NCI-H345 treated with DMSO at 0.1 percent for 48 hours (cell line): ENCODE measurements around the gene GPR55.
"Not testable (repeated sequence)": the region's sequence is repeated elsewhere in the genome, so short reads cannot be mapped to it uniquely, and the experiment has no call there.

ENCODE experiments used
- DNase-seq: peaks from one replicate; lab custom pipeline; 2025; ENCODE audit not compliant: unreplicated experiment; lab: John Stamatoyannopoulos, UW

GPR55 gene

DNA sequence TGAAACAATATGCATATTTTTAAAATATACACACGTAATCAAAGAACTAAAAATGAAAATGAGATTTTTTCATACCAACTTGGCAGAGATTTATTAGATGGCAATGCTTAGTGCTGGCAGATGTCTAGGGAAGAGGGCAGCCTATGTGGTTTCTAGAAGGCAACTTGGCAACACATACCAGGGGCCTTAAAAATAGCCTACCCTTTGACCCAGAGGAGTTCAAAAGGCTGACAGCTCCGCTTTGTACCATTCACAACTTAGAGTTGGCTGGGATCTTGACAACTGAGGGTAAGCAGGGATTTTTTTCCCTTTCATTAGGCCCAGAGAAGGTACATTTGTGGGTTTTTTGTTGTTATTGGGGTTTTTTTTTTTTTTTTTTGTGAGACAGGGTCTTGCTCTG, 26.4 kb upstream of the GPR55 start:
- DNase-seq: no peak

DNA sequence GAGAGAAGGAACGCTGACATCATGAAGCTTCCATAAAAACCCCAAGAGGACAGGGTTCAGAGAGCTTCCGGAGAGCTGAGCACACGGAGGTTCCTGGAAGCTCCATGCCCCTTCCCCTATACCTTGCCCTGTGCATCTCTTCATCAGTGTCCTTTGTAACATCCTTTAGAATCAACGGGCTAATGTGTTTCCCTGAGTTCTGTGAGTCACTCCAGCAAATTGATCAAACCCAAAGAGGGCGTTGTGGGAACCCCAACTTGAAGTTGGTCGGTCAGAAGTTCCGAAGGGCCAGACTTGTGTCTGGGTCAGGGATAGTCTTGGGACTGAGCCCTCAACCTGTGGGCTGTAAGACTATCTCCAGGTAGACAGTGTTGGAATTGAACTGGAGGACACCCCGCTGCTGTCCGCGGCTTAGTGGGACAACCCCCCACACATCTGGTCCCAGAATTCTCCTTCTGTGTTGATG, 25.9 kb upstream of the GPR55 start:
- DNase-seq: no peak

DNA sequence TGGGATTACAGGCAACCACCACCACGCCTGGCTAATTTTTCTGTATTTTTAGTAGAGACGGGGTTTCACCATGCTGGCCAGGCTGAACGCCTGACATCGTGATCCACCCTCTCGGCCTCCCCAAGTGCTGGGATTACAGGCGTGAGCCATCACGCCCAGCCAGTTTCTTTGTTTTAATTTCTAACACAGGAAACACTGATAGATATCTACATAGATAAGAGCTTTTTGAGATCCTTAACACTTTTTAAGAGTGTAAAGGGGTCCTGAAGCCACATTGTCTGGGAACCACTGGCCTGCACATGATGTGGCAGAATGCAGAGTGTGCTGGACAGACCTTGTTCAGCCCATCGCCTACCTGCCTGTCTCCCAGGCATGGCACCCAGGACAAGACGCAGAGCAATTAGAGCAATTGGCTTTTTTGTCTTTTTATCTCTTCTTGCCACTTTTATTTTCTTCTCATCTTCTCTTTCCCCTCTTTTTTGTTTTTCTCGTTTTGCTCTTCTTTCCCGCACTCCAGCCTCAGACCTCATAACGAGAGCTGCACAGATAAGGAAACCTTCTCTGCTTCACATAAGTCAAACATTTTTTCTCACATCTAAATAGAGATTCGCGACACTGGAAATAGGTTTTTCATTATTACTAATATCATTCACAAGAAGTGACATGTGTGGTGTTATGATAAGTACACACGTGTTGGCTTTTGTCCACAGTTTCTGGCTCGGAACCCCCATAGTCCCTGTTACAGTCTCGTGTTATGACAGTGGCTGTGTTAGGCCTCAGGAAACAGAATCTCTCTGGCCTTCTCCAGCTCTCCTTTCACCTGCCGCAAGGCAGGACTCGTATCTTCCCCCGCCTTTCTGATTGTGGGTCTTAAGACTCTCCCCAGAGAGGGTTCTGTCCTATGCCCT, 25.2 kb upstream of the GPR55 start:
- no peak for DNase-seq

DNA sequence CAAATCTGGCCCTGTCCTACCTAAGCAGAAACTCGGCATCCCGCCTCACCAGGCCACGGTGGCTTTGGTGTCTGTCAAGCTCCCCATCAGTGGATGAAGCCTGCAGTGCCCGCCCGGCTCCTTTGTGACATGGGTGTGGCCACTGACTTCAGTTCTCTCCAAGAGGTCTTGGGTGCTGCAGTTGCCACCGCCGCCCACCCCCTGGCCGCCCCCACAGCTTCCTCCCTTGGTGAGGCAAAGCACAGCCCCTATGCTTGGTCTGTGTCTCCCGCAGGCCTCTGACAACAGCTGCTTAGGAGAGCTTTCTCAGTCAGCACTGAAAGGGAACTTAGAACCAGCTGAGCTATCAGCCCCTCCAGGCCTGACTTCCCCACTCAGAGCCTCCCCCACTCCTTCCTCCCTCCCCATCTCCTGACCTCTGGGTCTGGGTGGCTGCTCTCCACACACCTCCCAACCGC, 22.9 kb upstream of the GPR55 start:
- no peak for DNase-seq

DNA sequence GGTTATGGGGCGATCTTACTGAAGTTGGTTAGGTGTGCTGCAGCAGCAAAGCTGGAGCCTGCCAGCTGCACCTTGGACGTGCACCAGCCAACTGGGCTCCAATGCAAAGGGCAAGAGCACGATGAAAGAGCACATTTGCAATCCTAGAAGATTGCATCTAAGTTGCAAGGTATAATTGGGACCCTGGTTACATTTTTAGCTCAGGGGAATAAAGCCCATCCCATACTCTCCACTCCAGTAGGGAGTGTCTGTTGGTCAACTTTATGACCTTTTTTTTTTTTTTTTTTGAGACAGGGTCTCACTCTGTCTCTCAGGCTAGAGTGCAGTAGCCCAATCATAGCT, 22.2 kb upstream of the GPR55 start:
- no peak for DNase-seq

DNA sequence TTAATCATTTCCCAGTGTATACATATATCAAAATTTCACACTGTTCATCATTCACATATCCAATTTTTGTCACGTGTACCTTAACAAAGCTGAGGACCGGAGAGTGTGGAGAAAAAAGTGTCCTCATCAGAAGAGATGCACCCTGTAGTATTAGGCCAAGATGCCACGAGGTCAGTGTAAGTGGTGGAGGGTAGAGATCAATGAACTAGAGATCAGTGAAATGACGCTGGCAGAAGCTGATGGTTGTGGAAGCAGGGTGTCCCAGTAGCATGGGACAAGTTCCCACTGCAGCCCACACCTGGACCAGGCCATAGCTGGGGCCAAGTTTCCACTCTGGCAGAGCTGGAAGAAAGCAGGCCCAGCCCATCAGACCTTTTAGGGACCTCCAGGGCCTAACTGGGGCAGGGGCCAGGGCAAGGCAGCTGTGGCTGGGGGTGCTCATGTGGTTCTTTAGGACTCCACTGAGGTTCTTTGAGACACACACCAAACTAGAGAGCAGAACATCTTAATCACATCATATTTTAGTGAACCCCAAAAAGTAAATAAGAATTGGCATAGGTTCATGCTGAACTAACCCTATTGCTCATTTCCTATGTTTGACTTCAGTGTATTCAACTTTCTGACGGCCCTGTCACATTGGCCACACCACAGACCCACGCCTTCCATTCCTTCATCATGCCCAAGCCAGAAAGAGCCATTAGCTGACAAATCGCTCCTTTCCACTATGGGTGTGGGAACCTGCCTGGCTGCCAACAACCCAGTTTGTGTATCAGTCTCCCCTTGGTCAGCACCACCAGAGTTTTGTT, 21.6 kb upstream of the GPR55 start:
- DNase-seq: no peak

DNA sequence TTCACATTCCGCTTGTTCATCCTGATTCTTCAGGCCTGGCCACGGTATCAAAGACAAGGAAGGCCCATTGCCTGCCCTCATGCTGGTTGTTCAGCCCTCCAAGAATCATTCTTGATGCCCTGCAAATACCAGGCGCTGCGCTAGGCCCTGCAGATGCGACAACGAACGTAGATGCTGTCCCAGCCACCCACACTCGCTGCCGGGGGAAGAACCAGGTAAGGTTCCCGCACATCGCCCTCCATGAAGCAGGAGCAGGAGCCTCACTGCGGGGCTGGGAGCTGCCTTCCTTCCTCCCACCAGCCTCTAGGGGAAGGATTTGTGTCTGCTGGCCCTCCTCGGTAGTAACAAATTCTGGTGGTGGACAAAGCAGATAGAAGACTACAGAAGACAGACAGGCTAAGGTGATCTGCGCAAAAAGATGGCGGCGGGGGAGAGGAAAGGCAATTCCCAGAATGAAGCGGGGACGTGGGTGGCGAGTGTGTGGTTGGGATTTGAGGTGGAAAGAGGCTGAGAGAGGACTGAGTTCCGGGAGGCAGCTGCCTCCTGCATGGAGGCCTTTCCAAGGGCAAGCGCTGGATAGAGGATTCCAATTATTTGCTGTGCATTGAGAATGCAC, 19.8 kb upstream of the GPR55 start:
- no peak for DNase-seq

DNA sequence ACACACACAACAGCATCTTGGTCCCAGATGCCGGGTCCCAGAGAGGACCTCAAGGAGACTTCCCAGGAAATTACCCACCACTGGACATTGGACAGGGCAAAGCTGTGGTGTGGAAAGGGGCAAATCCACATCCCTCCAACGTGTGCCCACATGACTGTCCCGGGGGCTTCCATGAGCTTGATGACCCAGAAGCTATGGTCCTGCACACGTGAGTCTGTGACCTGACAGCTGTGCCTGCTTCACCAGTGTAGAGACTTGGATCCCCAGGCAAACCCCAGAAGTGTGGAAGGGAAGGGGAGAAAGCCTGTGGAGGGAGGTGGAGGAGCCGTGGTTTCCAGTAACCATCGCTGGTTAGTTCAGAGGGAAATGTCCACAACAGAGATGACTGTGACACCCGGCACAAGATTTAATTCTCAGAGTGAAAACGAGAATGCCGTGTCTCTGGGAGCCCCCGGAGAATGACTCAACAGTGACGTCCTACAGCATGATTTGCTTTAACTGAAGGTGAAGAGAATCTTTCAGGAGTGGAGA, 19.1 kb upstream of the GPR55 start:
- no peak for DNase-seq

DNA sequence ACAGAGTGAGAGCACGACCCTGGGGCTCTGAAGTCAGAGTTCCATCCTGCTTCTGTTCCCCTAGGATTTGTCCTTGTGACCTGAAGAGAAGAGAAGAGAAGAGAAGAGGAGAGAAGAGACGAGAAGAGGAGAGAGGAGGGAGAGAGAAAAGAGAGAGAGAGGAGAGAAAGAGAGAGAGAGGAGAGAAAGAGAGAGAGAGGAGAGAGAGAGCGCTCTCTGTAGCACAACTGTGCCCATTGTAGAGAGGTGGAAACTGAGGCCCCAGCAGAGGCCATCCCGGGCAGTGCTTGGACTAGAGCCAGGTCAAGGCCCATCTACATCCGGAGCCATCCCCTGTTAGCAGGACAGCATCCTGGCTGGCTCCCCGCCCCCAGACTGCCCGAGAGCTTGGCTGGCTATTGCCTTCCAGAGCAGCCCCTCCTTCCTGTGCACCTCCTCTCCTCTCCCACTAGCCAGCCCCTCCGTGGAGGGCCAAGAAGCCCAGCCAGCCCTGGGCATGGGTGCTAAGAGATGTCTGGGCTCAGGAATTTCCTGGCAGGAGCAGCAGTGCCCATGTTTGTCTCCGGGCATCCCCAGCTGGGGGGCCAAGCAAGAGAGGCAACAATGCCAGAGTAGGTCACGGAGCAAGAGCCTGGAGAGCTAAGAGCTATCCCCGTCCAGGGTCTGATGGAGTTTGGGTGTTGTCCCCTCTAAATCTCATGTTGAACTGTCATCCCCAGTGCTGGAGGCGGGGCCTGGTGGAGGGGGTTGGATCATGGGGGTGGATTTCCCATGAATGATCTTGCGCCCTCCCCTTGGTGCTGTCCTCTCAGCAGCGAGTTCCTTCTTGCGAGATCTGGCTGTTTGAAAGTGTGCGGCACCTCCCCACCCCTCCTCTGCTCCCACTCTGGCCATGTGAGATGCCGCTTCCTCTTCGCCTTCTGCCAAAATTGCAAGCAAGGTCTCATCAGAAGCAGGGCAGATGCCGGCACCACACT, 18.2 kb upstream of the GPR55 start:
- no peak for DNase-seq

DNA sequence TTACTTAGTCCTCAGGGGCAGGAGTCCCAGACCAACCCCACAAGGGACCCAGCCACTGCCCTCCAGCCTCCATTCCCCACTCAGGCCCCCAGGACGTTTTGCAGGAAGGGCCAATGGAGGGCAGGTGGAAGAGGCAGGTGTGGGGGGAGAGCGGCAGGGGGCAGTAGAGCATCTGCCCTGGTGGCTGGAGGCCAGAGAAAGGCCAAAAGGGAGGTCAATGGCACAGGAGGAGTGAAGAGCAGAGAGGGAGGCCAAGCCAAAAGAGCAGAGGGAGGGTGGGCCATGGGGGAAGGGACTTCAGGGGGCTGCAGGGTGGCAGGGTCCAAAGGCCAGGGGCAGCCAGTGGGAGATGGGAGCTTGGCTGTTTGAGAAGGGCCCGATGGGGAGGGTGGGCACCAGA, 17.3 kb upstream of the GPR55 start:
- no peak for DNase-seq

DNA sequence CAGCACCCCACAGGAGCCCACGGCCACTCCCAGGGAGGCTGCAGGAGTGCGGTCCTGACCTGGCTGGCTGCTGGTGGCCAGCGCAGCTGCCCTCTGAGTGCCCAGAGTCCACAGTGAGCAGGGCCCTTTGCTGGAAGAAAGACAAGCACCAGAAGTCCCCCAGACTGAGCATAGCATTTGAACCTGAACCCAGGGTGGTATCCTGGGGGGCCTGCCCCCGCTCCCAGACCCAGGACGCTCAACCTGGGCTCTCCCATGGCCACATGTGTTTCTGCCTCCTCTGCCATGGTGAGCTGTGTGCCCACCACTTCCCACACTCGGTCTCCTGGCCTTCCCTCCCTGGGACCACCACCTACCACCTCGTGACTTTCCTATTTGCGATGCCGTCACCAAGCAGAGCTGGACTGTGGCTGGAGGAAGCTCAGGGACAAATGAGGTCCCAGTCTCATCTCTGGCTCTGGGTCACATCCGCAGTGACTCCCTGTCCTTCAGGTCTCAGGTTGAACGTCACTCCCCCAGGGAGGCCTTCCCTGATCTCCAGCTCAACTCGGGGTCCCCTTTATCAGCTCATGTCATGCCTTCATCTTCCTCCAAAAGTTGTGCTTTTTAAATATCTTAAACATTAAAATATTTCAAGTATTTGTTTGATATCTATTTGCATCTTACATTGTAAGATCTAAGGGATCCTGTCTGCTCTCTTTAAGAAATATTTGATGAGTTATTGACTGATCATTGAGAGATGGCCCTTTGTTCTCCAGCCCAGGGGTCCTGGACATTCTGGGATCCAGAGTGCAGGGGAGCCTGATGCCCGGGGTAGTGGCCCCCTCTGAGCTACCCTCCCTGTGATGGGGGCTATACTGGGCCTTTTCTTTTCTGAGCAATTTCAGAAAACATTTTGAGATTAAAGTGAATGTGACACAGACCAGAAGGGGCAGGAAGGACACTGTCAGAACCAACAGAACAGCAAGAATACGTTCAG, 16.4 kb upstream of the GPR55 start:
- no peak for DNase-seq

DNA sequence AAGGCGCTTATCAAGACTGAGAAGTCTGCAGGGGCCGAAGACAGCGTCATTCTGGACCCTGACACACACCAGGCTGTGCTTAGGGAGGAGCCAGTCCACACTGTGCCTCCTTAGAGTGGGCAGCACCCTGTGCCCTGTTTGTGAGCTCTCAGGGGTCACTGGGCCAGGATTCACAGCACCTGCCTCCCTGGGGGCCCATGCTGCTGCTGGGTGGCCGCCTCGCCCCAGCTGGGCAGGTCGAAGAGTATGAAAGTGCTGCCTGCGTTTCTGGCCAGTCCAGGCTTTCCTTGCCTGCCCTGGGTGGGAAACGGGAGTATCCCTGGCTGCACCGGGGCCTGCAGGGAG, 15.4 kb upstream of the GPR55 start:
- DNase-seq: no peak

DNA sequence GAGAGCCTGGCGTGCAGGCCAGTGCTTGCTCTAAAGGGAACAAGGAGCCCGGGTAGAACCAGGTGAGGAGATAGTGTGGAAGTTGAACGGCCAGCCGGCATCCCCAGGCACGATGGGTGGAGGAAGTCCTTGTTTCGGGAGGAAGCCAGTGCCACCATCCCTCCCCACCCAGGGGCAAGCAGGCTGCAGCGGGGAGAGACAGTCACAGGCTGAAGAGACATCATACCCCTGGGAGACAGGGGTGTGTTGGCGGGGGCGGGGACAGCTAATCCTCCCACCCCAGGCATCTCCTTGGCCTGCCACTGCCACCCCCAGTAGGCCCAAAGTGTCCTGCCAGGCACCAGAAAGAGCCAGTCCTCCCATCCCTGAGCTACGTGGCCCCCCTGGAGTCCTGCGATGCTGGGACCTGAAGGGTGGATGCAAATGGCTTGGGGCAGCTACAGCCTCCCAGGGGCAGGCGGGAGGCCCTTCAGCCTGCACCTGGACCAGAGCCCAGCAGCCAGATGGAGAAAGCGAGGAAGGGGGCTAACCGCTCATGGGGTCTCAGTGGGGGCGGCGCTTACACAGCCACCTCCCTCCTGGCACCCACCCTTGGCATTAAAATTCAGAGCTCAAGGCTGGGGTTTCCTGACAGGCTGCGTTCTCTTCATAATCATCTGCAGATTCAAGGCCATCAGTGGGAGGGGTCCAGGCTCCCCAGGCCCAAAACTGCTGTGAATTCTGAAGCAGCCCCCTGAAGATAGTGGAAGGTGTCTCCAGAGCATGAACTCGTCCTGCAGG, 14.8 kb upstream of the GPR55 start:
- DNase-seq: no peak

DNA sequence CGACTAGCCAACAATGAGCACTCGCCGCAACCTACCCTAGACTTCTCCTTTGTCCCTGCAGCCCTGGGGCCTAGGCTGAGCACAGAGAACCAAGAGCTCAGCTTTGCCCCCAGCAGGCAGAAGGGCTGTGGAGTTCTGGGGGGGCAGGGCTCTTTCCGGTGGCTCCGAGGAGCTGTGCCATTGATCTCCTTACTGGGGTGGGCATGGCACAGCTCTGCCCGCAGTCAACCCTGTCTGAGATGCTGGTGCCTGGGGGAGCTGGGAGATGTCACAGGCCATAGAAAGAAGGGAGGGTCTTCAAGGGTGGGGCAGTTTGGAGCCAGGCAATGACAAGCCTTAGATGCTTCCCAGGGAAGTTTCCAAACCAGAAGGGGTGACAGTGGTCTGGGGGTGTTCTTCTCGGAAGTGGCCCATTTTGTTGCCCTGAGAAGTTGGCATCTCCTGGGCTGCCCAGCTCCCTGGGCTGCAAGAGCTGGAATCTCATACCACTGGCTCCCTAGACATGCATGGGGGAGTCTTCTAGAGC, 14.1 kb upstream of the GPR55 start:
- DNase-seq: no peak

DNA sequence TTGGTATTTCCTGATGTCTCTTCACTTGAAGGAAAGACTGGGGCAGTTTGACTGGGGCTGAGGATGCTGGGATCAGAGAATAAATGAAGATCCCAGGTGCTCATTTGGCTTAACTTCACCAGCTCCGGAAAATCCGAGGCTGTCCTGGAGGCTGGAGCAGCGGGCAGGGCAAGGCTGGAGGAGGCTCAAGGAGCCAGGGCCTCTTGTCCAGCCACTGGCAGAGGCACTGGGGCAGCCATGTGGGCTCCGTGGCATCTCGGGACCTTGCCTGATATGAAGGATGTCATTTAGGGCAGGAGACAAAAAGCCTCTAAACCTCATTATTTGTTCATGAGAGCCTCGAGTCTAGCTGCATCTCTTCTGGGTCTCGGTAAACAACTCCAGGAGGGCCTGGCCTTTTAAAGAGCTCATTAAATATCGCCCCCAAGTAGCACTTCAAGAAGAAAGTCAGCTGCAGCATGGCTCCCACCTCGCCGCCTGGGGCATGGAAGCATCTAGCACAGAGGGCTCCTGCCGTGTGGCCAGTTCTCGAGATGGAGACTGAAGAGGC, 13.5 kb upstream of the GPR55 start:
- DNase-seq: no peak

DNA sequence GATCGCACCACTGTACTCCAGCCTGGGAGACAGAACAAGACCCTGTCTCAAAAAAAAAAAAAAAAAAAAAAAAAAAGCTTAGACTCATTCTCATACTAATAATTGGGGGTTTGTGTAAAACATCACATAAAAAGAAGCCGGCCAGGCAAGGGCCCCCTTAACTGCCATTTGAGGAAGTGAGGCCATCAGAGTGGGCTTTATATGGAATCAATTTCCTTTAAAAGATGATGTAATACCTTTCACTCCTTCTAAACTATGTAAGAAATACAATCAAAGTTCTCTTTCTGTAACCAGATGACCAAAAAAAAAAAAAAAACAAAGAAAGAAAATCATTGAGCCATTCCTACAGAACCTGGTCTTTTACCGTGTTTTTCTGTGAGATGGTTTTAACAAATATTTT, 13.1 kb upstream of the GPR55 start:
- DNase-seq: no peak

DNA sequence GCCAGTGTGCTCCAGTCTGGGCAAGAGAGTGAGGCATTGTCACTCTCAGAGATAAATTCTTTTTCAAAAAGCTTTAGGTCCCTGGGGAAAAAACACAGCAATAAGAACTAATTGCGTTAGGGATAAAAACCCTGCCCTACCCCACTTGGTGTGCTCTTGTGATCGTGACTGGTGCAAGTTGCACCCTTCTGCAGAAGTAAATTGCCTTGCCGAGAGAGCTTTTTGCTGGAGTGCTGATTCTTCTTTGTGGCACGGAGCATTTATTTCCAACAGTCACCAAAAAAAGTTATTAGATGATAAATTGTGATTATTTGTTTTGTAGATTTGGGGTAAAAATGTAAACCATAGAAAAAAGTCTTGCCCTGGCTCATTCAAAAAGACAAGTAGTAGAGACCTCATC, 12.3 kb upstream of the GPR55 start:
- DNase-seq: no peak

DNA sequence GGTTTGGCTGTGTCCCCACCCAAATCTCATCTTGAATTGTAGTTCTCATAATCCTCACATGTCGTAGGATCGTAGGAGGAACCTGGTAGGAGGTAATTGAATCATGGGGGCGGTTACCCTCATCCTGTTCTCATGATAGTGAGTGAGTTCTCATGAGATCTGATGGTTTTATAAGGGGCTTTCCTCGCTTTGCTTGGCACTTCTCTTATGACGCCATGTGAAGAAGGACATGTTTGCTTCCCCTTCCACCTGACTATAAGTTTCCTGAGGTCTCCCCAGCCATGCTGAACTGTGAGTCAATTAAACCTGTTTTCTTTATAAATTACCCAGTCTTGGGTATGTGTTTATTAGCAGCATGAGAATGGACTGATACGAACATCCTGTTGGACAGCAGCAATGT, 11.2 kb upstream of the GPR55 start:
- DNase-seq: not testable (repeated sequence)
